ENCODE data around the gene NOS1AP. TPM values are rescaled to one million over a fixed set of nuclear protein-coding genes. Genes with fewer than 3 reads are reported as not detected.
A peak's percentile ranks its signal among the peaks of the same experiment; 100 is the strongest.

Gene NOS1AP
- total and polyA plus RNA-seq, 9 of the 15 experiments (the other 6 are each of a cell fraction or from before 2014, with no cell fraction given), result 0.07 to 1.5 (median 0.22) TPM

GRCh38 chr1:162380061-162380846 lies 310.8 kb downstream of the NOS1AP start (continued):
- TF ChIP-seq JUND (IDR thresholded peaks at IDR 0.05; ENCODE audit: borderline replicate concordance, low read depth, low read length) (peak; percentile 56; the same call in 1 of the 2 replicates), JUND (tag; IDR thresholded peaks at IDR 0.05; ENCODE audit: borderline replicate concordance, low read depth, low read length) (peak; percentile 37; the same call in 1 of the 3 replicates), CBFA2T2 (conservative IDR thresholded peaks at IDR 0.05) (peak; percentile 30; the same call in 1 of the 2 replicates), YY1 (IDR thresholded peaks at IDR 0.05; ENCODE audit: borderline replicate concordance in 1 of 3, control insufficient read depth in 1 of 3, extremely low read depth in 1 of 3, insufficient read depth in 3 of 3, insufficient read length in 1 of 3, insufficient replicate concordance in 2 of 3, low read depth in 1 of 3, low read length in 2 of 3) (no peak), MEIS2 (IDR thresholded peaks at IDR 0.05; ENCODE audit: partially characterized antibody) (peak; percentile 51), TCFL5 (CRISPR knock-in tag; conservative IDR thresholded peaks at IDR 0.05) (no peak), ARID3B (CRISPR knock-in tag; IDR thresholded peaks at IDR 0.05; ENCODE audit: borderline replicate concordance) (no peak), ESRRA (IDR thresholded peaks at IDR 0.05; ENCODE audit: borderline replicate concordance, low read depth) (no peak)
